ENCODE results near the gene ZP3. TPM values are rescaled to one million over a fixed set of nuclear protein-coding genes. Genes with fewer than 3 reads are reported as not detected.

Gene ZP3
- total and polyA plus RNA-seq, 2 of the 13 experiments (the other 11 are each of a cell fraction or from before 2014, with no cell fraction given) = not detected

DNA sequence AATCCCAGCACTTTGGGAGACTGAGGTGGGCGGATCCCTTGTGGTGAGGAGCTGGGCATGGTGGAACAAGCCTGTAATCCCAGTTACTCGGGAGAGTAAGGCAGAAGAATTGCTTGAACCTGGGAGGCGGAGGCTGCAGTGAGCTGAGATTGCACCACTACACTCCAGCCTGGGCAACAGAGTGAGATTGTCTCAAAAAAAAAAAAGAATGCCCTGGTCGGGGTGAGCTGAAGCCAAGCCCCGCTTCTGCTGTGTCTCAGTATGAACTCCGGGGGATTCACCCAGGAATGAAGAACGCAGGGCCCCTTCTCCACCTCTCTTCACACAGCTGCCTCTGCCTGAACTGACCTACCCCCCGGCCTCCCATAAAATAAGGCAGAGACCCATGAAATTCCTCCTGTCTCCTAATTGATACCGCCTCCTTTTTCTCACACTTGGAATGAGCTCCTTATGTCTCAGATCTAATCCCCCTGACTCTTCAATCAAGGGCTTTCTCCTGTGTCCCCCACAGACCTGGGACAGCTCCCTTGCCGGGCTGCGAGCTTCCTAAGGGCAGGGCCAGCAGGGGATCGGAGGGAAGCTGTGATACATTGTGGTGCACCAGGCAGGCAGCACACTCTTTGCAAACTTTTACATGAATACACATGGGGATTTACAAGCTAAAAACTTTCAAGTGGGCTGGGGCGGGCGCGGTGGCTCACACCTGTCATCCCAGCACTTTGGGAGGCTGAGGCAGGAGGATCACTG lies 911 bp upstream of the ZP3 start:
- Histone ChIP-seq H3K4me1 (ENCODE audit: insufficient read depth, low read length) (peaks cover 12% of the 10 kb centered on the region; the same call in 1 of the 2 replicates), H3K36me3 (replicated peaks in 1 of 2; ENCODE audit: control insufficient read depth in 1 of 2, insufficient read depth in 2 of 2, low read length in 2 of 2) (no peaks in the 10 kb centered on the region), H3K4me2 (ENCODE audit: low read depth, low read length) (no peak overlapping the region; the same call in 1 of the 2 replicates), H3K27me3 (ENCODE audit: control insufficient read depth in 1 of 2, insufficient read depth in 2 of 2, low read length in 2 of 2) (peaks cover 5 to 24% of the 10 kb centered on the region in 2 experiments; a peak in 3 of 5 replicates), H3K4me3 (replicated peaks in 1 of 3; ENCODE audit: insufficient read depth in 1 of 3, low read depth in 2 of 3, low read length in 3 of 3) (no peak overlapping the region), H3K27ac (ENCODE audit: extremely low read length, insufficient read depth, low read length) (no peak overlapping the region), H3K9me3 (ENCODE audit: low read length) (no peaks in the 10 kb centered on the region), H4K20me1 (ENCODE audit: insufficient read depth, low read length) (no peaks in the 10 kb centered on the region), H2AFZ (ENCODE audit: low read length) (no peak overlapping the region), H3K9ac (ENCODE audit: insufficient read depth, low read depth, low read length) (no peak overlapping the region), H3K79me2 (ENCODE audit: insufficient read depth, low read length) (no peaks in the 10 kb centered on the region)
- DNase-seq (ENCODE audit: low spot score) (no peak), ATAC-seq (peak; percentile 27; the same call in 2 of the 3 replicates), FAIRE-seq (no peak)
- ChIA-PET CTCF (ENCODE audit: low intra/inter-chr PET ratio, low total read pairs) (no interaction called here), POLR2A (no interaction called here)
- intact Hi-C loops (cut with micrococcal nuclease; ENCODE audit: unreplicated experiment) = no loop called here
- TF ChIP-seq DBP (CRISPR knock-in tag; IDR thresholded peaks at IDR 0.05; ENCODE audit: not compliant biosample characterization) (no peak), REST (IDR thresholded peaks at IDR 0.05; ENCODE audit: borderline replicate concordance in 1 of 2, low read depth in 1 of 2, low read length in 2 of 2) (peak in 1 of 2 experiments; percentile 67; a peak in 2 of 4 replicates), TBX2 (CRISPR knock-in tag; IDR thresholded peaks at IDR 0.05; ENCODE audit: borderline replicate concordance) (no peak)
- TF ChIP-seq, protein P1, sequence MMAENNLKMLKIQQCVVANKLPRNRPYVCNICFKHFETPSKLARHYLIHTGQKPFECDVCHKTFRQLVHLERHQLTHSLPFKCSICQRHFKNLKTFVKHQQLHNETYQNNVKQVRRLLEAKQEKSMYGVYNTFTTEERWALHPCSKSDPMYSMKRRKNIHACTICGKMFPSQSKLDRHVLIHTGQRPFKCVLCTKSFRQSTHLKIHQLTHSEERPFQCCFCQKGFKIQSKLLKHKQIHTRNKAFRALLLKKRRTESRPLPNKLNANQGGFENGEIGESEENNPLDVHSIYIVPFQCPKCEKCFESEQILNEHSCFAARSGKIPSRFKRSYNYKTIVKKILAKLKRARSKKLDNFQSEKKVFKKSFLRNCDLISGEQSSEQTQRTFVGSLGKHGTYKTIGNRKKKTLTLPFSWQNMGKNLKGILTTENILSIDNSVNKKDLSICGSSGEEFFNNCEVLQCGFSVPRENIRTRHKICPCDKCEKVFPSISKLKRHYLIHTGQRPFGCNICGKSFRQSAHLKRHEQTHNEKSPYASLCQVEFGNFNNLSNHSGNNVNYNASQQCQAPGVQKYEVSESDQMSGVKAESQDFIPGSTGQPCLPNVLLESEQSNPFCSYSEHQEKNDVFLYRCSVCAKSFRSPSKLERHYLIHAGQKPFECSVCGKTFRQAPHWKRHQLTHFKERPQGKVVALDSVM (CRISPR knock-in tag; IDR thresholded peaks at IDR 0.05) = peak; percentile 25; the same call in 1 of the 2 replicates
- 32% methylated on average over 12 of the region's 15 CpGs for WGBS (ENCODE audit: low lambda C conversion rate)
- in situ Hi-C loops (cut with HindIII; ENCODE audit: extremely low pct_ligation_motif_present, low pct_unique_long_range_greater_than_20kb) = no loop called here
- BruUV-seq (replicated peaks) = no TSS peak
